ENCODE data around the gene EXOC3.

GRCh38 chr5:493758-494157 is 50.8 kb downstream of the EXOC3 start:
- TF ChIP-seq CTCF (conservative IDR thresholded peaks at IDR 0.05), result no peak
- TF ChIP-seq EZH2 (IDR thresholded peaks at IDR 0.05; ENCODE audit: low read depth), result no peak

Data from PC-9 (cell line).